Heart left ventricle (tissue), 16 donors: ENCODE results near the gene COLEC11. TPM values are rescaled to one million over a fixed set of nuclear protein-coding genes. Genes with fewer than 3 reads are reported as not detected.

Source experiments
- ATAC-seq, 4 donors: fragments of 200-7000 bp; cut with Tn5 transposase; one replicate each; pipeline ENCODE4 v1.9.1; 2020 to 2022; ENCODE audit warnings: moderate library complexity in 4 of 4, mild to moderate bottlenecking in 3 of 4, moderate number of reproducible peaks in 1 of 4
- DNase-seq, 5 donors: peaks; one replicate each; pipeline ENCODE4 v3.0.0-alpha.2; 2020
- H3K27ac ChIP-seq, 12 donors: fragments of 200-600 bp; sonication (generic) in 4 of 12; one replicate each; pipeline versions ENCODE4 v1.5.0 to v1.8.0; 2016 to 2022; ENCODE audit warnings: mild to moderate bottlenecking in 2 of 12
- H3K27me3 ChIP-seq, 9 donors: fragments of 200-600 bp; sonication (generic) in 2 of 9; one replicate each; pipeline versions ENCODE4 v1.5.1 to v1.8.0; 2016 to 2022; ENCODE audit warnings: mild to moderate bottlenecking in 3 of 9
- H3K36me3 ChIP-seq, 9 donors: fragments of 200-600 bp; sonication (generic) in 2 of 9; one replicate each; pipeline versions ENCODE4 v1.5.0 to v1.8.0; 2018 to 2022; ENCODE audit warnings: mild to moderate bottlenecking in 2 of 9
- H3K4me1 ChIP-seq, 12 donors: fragments of 200-600 bp; sonication (generic) in 4 of 12; one replicate each; pipeline versions ENCODE4 v1.5.0 to v1.8.0; 2016 to 2022; ENCODE audit warnings: mild to moderate bottlenecking in 3 of 12
- H3K4me3 ChIP-seq, 12 donors: fragments of 200-600 bp; sonication (generic) in 4 of 12; one replicate each; pipeline versions ENCODE4 v1.5.0 to v1.8.0; 2017 to 2022; ENCODE audit warnings: mild to moderate bottlenecking in 9 of 12, moderate library complexity in 4 of 12
- H3K9me3 ChIP-seq, 12 donors: fragments of 200-600 bp; sonication (generic) in 4 of 12; one replicate each; pipeline versions ENCODE4 v1.5.0 to v1.8.0; 2016 to 2022; ENCODE audit warnings: mild to moderate bottlenecking in 1 of 12
- POLR2A ChIP-seq, 2 donors: fragments of 450-650 bp; IDR thresholded peaks; one replicate each; pipeline ENCODE4 v1.6.1; 2017; ENCODE audit warnings: antibody characterized with exemption in 2 of 2, mild to moderate bottlenecking in 2 of 2, moderate library complexity in 2 of 2
- WGBS, 4 donors: extraction: QIAGEN DNeasy Blood & Tissue Kit in 2 of 4; methylation state at CpG; one replicate each; pipeline versions ENCODE4 v1.1.5 to v1.1.7; 2013 to 2018; 5-methylcytosine and 5-hydroxymethylcytosine counted together
- intact Hi-C, 10 donors: fragments of 100-400 bp; cut with DNase I; formaldehyde crosslinking; loops; one replicate each; pipeline versions ENCODE4 v1.11.1 to v1.14.2; 2022
- polyA plus RNA-seq, 2 donors: library from polyadenylated mRNA; stranded (reverse); fragments of 200-250 nt; gene quantifications; one replicate each; pipeline ENCODE4 v1.2.3, GENCODE V29; 2013
- total RNA-seq, 9 donors: library from RNA; depleted of rRNA in 2 of 9; stranded (reverse); fragments of >200 nt in 2 of 9; fragmentation: NEBNext Ultra II Directional in 3 of 9; extraction: Animal tissue kit (Norgen Biotek cat#: 25700) in 3 of 9; gene quantifications; one replicate each; pipeline versions ENCODE4 v1.1.0 to v1.2.4, GENCODE V29; 2016 to 2023
- TF ChIP-seq, protein P1 (sequence below), 12 donors: fragments of 200-600 bp; sonication (generic) in 4 of 12; IDR thresholded peaks; one replicate each; pipeline versions ENCODE4 v1.5.0 to v1.8.0; 2018 to 2022; ENCODE audit warnings: antibody characterized with exemption in 12 of 12, mild to moderate bottlenecking in 5 of 12
- donor health status: ischemic (EF 13 %, LVEDD 7.1; RV severe dilation, severe dysfunction).
- donor health status: healthy with polysubstance abuse.
- donor health status: DM: no; HTN: yes; CAD: no.
- donor health status: DM: no; HTN: no; CAD: no.
- donor health status: ischemic (EF 25% LVEDD 6.9; RV normal size, moderate dysfunction).
- donor health status: ischemic (EF 25% LVEDD 5.7; RV mildly dilated, moderate dysfunction).
- donor health status: healthy.
- donor health status: DM: yes; HTN: yes; CAD: no.
- donor health status: ischemic (EF 35%, LVEDD 5.7; RV mildly dilated, moderate dysfunction).
- donor health status: nonischemic (EF 11% LVEDD 7.7; RV severe dilation, severe dysfunction).
- donor health status: DM: yes; HTN: yes; CAD: no.
- donor health status: PGD.
- donor health status: ischemic (EF 29% LVEDD 5.4; RV normal size, mild dysfunction).
- donor health status: nonischemic (EF 23%, LVEDD 6.1; RV moderate dilation, normal function).

Gene COLEC11
- total and polyA plus RNA-seq, 11 donors: 2.3 to 12.5 (median 3.1) TPM

GRCh38 chr2:3667151-3667631, 72.3 kb downstream of the COLEC11 start:
- intact Hi-C loops: no loop called here
- DNase-seq: no peak
- Histone ChIP-seq H3K4me1 (peaks cover 0 to 7% (median 0%) of the 10 kb centered on the region in 12 donors), H3K9me3 (no peaks in the 10 kb centered on the region), H3K27me3 (peaks cover 0 to 5% (median 0%) of the 10 kb centered on the region in 9 donors), H3K4me3 (peak overlapping the region in 2 of 12 donors; percentile 5 to 21), H3K36me3 (no peaks in the 10 kb centered on the region), H3K27ac (no peak overlapping the region)
- TF ChIP-seq, protein P1, sequence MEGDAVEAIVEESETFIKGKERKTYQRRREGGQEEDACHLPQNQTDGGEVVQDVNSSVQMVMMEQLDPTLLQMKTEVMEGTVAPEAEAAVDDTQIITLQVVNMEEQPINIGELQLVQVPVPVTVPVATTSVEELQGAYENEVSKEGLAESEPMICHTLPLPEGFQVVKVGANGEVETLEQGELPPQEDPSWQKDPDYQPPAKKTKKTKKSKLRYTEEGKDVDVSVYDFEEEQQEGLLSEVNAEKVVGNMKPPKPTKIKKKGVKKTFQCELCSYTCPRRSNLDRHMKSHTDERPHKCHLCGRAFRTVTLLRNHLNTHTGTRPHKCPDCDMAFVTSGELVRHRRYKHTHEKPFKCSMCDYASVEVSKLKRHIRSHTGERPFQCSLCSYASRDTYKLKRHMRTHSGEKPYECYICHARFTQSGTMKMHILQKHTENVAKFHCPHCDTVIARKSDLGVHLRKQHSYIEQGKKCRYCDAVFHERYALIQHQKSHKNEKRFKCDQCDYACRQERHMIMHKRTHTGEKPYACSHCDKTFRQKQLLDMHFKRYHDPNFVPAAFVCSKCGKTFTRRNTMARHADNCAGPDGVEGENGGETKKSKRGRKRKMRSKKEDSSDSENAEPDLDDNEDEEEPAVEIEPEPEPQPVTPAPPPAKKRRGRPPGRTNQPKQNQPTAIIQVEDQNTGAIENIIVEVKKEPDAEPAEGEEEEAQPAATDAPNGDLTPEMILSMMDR (IDR thresholded peaks at IDR 0.05): no peak
- TF ChIP-seq POLR2A (IDR thresholded peaks at IDR 0.05): no peak
- 27 to 46% (median 41%) methylated on average over 22 to 23 of the region's 23 CpGs for WGBS, 4 donors
- peak in 3 of 4 donors; percentile 31 to 47 (median 35) for ATAC-seq

DNA sequence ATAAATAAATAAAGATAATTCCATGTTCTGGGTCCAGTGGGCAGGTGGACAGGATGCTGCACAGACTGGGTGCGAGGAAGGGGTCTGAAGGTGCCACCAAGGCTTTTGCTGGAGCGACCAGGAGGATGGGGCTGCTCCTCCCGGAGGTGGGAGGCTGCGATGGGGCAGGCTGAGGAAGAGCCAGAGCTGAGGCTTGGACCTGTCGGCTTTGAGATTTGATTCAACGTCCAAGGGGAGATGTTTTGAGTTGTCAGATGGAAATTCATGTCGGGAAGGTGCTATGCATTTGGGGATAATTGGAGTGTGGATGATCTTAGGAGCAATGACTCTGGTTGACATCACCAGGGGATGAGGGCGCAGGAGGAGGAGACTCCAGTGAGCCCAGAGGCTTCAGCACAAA, 74.7 kb downstream of the COLEC11 start:
- intact Hi-C loops: no loop called here

GRCh38 chr2:3670376-3670775, 75.5 kb downstream of the COLEC11 start:
- WGBS, 4 donors: 89 to 92% (median 90%) methylated on average over 15 of the region's 15 CpGs
- no peak for ATAC-seq
- no peak overlapping the region for H3K4me3 ChIP-seq
- TF ChIP-seq, protein P1 (IDR thresholded peaks at IDR 0.05): no peak
- TF ChIP-seq POLR2A (IDR thresholded peaks at IDR 0.05): no peak
- no peaks in the 10 kb centered on the region for H3K36me3 ChIP-seq
- H3K27me3 ChIP-seq: peaks cover 0 to 5% (median 0%) of the 10 kb centered on the region in 9 donors
- no peak overlapping the region for H3K27ac ChIP-seq
- no peaks in the 10 kb centered on the region for H3K9me3 ChIP-seq
- DNase-seq: no peak
- intact Hi-C loops: no loop called here
- H3K4me1 ChIP-seq: peaks cover 0 to 7% (median 0%) of the 10 kb centered on the region in 12 donors

More for the DNA sequence above, 74.7 kb downstream of the COLEC11 start:
- no peak for DNase-seq
- no peak for TF ChIP-seq POLR2A (IDR thresholded peaks at IDR 0.05)
- TF ChIP-seq, protein P1 (IDR thresholded peaks at IDR 0.05): no peak
- Histone ChIP-seq H3K27me3 (peaks cover 0 to 5% (median 0%) of the 10 kb centered on the region in 9 donors), H3K27ac (no peak overlapping the region), H3K9me3 (no peaks in the 10 kb centered on the region), H3K4me3 (no peak overlapping the region), H3K36me3 (no peaks in the 10 kb centered on the region), H3K4me1 (peaks cover 0 to 7% (median 0%) of the 10 kb centered on the region in 12 donors)
- ATAC-seq: no peak
- WGBS, 4 donors: 88 to 94% (median 92%) methylated on average over 8 of the region's 8 CpGs

DNA sequence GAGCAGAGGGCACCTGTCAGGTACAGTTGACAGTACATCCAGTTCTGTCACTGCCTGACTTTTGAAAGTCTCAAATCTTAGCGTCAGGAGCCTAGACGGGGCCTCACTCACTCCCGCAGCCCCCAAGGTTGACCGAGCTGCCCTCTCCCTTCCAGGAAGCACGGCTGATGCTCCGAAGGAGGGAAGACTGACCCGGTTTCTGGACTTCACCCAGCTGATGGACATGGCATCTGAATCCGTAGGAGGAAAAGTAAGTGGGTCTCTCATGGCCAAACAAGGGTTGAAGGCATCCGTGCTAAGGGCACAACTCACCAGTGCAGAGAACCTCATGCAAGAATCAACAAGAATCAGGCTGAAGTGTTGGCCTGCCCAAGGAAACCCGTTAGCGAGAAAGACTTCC, 76.0 kb downstream of the COLEC11 start:
- Histone ChIP-seq H3K4me1 (peaks cover 0 to 7% (median 0%) of the 10 kb centered on the region in 12 donors), H3K9me3 (no peaks in the 10 kb centered on the region), H3K36me3 (no peaks in the 10 kb centered on the region), H3K27ac (no peak overlapping the region), H3K4me3 (no peak overlapping the region), H3K27me3 (peaks cover 0 to 5% (median 0%) of the 10 kb centered on the region in 9 donors)
- ATAC-seq (no peak), DNase-seq (no peak)
- WGBS, 4 donors: 85 to 89% (median 86%) methylated on average over 11 of the region's 11 CpGs
- TF ChIP-seq, protein P1 (IDR thresholded peaks at IDR 0.05): no peak
- TF ChIP-seq POLR2A (IDR thresholded peaks at IDR 0.05): no peak
- intact Hi-C loops: no loop called here
